Islet of Langerhans (tissue), 1 donor: ENCODE results near the gene ABCC1.

ENCODE experiments used
- FAIRE-seq: peaks from one replicate; lab custom pipeline; 2011; peaks lifted over from hg19 to GRCh38; lab: Jason Lieb, UNC

ABCC1 gene

DNA sequence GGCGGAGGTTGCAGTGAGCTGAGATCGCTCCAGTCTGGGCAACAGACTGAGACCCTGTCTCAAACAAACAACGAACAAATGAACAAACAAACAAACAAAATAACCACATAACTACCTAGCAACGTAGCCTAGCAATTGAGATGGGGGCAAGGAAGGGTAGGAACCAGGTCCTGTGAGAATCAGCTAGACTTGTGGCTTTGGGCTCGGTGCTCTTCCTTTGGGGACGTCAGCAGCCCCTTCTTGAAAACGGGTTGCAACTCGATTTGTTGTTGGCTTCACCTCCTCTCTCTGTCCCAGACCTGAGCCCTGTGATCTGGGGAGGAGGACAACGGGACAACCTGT is 72.2 kb downstream of the ABCC1 start:
- no peak for FAIRE-seq

DNA sequence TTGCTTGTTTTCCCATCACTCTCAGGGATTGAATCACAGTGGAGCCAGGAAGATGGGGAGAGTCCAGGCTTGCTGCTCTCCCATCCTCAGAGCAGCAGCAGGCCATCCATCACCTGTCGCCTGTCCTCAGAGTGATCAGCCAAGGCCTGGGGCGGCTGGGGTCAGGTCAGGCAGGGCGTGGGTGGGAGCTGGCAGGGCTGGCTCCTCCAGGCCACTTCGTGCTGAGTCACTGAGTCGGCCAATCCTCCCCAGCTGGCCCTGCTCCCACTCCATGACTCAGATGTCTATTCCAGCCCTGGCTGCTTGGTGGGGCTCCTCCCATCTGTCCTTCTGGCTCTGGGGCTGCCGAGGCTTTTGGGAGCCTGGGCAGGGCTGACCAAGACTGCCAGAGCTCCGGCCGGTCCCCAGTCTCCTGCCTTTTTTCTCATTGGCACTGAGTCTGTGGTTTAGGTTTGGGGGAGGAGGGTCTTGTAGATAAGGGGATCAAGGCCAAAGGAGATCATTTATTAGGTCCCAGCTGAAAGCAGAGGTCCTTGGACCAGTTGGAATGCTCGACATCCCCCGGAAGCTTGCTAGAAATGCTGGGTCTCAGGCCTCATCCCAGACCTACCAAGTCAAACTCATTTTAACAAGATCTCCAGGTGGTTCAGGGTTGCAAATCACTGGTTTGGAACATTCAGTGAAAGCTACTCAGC is 72.7 kb downstream of the ABCC1 start:
- no peak for FAIRE-seq

DNA sequence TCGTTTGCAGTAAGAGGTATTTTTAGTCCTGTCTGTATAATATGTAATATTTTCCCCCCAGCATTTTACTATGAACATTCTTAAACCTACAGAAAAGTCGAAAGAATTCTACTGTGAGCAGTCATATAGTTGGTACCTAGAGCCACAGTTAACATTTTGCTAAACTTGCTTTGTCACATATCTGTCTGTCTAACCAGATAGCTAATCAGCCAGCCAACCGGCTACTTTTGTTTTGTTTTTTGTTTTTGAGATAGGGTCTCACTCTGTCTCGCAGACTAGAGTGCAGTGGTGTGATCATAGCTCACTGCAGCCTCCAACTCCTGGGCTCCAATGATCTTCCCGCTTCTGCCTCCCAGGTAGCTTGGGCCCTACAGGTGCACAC is 73.3 kb downstream of the ABCC1 start:
- FAIRE-seq: no peak

DNA sequence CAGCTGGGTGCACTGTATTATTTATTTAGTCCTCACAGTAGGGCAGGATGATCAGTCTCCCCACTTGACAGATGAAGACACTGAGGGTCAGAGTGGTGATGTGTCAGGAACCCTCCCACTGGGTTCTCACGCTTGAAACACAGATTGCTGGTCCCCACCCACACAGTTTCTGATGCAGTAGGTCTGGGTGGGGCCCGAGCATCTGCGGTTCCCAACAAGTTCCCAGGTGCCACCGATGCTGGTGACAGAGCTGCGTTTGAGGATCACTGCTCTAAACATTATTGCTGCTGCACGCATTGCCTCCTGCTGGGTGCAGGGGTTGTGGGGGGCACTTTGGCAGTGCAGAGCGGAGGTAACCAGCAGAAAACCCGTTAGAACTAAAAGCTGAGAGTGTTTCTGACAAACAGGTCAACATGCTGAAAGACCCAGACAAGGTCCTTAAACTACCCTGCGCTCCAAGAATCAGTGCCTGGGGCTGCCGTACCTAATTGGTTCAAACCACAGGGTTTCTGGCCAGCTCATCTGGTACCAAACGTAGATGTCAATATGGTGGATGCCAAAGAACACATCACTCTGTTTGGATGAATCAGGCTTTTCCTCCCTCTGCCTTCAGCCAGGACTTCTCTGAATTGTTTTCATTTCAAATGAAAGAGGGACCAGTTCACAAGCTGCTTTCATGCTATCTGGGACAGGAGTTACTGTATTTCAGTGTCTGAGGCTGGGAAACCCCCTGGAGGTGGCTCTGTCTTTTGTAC is 76.0 kb downstream of the ABCC1 start:
- FAIRE-seq: no peak

DNA sequence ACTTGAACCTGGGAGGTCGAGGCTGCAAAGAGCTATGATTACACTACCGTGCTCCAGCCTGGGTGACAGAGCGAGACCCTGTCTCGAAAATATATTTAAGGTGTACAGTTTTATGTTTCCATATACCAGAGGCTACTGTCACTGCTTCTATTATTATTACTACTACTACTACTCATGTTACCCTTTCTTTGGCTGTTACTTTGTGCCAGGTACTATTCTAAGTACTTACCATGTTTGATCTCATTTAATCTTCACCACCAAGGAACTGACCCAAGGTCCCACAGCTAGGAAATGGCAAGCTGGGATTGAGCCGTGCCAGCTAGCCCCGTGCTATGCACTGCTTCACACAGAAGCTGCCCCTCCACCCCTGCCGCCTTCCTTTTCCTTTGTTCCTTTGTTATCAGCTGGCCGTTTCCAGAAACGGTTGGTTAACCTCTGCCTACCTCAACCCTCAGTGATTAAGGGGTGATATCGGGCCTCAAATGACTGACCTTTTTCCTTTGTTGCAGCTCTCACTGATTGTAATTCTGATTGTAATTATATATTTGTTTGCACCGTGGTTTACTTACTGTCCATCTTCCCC is 78.4 kb downstream of the ABCC1 start:
- FAIRE-seq: no peak

DNA sequence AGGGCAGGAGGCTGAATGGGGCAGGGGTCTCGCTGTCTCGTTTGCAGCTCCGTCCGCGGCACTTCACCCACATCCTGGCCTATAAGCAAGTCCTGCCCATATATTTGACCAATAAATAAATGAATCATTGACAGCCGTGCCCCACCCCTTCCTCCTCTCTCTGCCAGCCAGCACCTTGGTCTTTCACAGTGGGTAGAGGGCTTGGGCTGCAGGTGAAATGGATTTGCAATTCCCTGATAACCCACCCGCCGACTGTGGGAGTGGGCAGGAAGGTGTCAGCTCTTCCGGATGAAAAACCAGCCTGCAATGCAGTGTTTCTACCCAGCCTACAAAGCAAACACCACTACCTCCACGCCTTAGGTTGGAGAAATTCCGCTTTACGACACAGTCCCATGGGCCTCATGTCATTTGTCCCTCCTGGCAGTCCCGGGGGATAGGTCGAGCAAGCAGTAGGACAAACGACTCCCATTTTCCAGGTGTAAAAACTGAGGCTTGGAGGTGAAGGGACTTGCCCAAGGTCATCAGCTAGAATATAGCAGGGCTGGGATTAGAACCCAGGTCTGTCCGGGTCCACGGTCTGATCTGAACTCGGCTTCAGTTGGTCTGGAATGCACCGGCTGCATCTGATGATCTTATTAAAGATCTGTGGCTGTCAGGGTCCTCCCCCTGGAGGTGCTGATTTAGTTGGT is 79.0 kb downstream of the ABCC1 start:
- FAIRE-seq: no peak

DNA sequence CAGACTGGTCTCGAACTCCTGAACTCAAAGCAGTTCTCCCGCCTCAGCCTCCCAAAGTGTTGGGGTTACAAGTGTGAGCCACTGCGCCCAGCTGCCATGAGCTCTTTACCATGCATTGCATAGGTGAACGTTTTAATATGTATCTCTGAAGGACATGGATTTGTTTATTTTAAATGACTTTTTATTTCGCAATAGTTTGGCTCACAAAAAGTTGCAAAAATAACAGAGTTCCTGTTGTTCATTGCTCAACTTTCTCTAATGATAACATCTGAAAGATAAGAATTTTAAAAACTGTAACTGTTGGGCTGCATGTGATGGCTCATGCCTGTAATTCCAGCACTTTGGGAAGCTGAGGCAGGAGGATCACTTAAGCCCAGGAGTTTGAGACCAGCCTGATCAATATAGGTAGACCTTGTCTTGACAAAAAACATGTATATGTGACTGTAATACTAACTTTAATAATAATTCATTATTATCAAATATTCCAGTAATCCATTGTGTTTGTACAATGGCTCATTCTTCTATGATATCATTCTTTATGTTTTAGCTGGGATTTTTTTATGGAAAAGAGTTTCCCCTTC is 80.1 kb downstream of the ABCC1 start:
- FAIRE-seq: no peak

DNA sequence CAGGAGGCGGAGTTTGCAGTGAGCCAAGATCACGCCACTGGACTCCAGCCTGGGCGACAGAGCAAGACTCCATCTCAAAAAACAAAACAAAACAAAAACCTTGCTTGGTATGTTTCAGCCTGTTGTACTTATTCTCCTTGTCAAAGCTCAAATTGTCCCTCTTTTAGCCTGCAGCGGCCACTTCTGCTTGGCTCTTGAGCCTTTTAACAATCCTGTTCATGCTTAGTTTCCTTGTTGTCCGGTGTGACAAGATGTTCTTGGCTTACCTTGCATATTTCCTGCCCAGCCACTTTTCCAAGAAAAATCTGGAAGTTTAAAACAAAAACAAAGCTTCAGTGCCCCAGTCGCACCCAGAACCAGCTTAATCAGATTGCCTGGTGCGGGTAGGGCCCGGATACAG is 81.0 kb downstream of the ABCC1 start:
- no peak for FAIRE-seq

DNA sequence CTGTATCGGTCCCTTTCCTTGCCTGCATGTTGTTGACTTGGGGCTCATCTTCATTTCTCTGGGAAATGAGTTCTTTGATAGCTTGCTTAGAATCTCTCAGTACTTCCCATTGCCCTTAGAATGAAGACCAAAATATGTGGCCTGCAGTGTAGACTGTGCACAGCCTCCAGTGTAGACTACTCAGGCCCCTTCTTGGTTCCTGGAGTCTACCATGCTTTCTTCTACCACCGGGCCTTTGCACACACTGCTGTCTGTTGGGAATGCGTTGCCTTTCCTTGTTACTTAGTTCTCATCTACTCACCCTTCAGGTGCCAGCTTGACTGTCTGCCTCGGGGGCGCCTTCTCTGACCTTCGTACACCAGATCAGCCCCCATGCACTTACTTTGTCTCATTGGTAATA is 82.0 kb downstream of the ABCC1 start:
- no peak for FAIRE-seq

DNA sequence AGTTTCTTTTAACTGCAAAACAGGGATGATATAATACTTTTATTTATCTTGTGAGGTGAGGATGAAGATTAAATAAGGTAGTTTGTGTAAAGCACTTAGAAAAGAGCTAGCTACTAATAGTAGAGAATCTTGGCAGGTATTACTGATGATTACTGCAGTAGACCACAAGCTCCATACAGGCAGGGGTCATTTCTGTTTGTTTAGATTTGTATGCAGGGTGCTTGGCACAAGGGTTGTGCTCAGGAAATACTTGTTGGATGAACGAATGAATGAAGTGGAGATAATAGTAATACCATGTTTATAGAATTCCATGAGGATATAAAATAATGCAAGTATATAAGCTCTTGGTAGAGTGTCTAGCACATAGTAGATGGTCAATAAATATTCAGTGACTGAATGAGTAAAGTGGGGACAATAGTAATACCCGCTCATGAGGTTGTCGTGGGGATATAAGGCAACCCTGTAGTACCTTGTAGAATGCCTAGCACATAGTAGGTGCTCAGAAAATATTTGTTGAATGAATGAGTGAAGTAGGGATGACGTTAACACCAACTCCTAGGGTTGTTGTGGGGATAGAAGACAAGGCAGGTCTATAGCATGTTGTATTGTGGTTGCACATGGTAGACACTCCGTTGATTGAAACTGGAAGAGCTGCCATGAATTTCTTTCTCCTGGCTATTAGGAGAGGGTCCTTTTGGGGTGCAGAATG is 83.0 kb downstream of the ABCC1 start:
- no peak for FAIRE-seq

DNA sequence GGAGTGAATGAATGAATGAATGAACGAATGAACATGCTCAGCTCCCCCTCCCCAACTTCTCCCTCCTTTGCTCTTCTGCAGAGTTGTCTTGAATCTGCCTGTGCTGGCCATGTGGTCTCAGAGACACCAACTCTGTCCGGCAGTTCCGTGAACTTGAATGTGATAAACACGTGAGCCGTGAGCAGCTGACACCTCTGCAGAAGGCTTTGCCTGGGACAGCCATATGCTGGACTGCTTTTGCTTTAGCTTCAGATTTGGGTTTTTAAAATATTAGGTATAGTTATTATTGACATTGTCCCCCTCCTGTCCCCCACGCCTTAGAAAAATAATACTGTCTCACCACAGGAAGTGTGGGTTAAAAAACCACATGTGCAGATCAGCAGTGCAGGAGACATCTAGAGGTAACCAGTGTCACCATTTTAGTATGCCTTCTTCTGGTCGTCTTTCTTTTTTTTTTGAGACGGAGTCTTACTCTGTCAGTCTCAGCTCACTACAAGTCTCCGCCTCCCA is 83.8 kb downstream of the ABCC1 start:
- FAIRE-seq: no peak

DNA sequence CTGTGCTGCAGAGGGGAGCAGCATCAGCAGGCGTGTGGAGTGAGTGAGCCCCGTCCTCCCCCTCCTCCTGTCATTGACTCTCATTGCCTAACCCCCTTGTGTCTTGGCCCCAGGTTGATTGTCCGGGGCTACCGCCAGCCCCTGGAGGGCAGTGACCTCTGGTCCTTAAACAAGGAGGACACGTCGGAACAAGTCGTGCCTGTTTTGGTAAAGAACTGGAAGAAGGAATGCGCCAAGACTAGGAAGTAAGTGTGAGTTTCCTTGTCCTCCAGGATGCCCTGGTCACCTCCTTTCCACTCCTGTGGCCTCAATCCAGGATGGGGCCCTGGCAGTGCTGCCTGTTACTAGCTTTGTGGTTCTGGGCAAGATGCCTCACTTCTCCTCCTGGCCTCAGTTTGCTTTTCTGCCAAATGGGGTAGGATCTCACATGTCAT is 87.0 kb downstream of the ABCC1 start:
- no peak for FAIRE-seq

DNA sequence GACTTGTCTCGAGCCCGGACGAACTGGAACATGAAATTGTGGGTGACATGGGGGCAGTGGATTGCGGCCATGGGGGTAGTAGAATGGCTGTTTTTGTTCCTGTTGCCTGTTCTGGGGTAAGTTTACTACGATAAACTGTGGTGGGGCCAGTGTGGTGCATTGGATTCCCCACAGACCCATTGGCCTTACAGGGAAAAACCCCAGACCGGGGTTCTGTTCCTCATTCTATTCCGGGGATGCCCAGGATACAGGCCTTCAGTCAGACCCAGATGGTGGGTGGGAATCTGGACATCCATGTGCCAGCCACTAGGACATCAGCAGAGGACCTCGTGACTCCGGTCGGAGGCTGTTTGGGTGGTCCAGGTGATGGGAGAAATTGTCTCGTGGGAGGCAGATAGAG is 88.1 kb downstream of the ABCC1 start:
- FAIRE-seq: no peak

DNA sequence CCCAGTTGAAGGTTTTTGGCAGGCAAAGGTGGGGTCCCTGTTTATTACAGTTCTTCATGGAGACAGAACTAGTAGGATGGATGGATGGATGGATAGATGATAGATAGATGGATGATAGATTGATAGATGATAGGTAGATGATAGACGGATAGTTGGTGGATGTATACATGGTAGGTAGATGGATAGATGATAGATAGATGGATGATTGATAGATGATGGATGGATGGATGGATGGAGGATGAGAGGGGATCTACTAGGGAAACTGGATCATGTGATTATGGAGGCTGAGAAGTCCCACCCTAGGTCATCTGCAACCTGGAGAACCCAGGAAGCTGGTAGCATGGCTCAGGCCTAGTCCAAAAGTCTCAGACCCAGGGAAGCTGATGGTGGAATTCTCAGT is 88.6 kb downstream of the ABCC1 start:
- FAIRE-seq: no peak

DNA sequence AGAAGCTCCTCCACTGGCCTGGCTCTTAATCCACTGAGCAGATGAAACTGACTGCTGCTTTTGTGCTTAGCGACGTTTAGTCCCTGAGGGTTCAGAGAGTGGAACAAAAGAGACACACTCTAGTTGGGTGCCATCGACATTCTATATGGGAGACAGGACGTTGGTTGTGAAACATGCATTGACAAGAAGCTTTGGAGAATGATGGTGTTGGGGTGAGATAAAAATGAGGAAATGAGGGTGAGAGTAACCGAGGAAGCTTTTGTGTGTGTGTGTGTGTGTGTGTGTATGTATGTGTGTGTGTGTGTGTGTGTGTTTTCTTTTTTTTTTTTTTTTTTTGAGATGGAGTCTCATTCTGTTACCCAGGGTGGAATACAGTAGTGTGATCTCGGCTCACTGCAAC is 89.5 kb downstream of the ABCC1 start:
- FAIRE-seq: no peak

DNA sequence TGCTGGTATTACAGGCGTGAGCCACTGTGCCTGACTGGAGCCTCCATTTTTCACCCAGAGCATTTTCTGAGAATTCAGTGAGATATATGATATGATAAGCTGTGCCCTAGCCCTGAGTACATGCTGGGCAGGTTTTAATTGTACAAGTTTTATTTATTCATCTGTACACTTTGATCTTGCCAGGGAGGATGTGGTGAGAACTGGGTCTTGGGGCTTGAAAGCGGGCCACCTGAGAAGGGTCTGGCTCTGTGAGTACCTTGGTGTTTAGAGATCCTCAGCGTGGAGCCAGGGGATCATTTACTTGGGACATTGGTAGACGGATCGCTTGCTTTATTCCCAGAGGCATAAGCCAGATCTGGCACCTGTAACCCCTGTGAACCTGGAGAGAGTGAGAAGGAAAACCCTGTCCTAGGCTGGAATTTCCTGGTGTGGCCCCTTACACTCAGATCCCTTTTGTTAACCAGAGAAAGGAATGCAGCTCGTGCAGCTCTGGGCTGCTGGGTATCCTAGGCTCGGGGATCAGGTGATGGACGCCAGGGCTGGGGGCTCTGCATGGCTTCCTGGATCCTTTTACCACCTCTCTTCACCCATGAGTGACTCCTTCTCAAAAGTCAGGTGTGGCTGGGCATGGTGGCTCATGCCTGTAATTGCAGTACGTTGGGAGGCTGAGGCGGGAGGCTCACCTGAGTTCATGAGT is 91.9 kb downstream of the ABCC1 start:
- no peak for FAIRE-seq

DNA sequence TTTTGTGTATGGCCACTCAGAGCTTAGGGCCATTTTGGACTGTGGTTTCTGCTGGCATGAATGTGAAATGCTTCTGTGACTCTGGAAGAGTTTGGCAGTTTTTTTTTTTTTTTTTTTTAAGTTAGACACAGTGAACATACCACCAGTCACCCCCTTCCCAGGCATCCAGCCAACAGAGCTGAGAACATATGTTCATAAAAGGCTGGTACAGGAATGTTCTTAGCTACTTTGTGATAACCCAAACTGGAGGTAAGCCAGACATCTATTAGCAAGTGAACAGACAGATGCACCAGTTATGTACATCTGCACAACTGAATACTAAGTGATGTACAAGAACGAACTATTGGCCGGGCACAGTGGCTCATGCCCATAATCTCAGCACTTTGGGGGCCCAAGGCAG is 92.7 kb downstream of the ABCC1 start:
- FAIRE-seq: no peak

DNA sequence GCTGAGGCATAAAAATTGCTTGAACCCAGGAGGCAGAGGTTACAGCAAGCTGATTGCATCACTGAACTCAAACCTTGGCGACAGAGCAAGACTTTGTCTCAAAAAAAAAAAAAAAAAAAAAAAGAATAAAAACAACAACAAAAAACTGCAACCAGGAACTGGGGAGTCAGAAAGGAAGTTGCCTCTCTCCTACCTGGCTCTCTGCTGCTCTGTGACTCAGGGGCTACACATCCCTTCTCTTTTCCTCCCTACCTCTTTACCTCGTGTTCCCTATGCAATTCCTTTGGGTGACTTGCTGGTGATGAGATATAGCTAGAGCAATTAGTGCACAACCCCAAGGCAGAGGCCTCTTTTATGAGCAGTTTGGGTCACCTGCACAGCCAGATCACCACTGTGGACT is 95.9 kb downstream of the ABCC1 start:
- FAIRE-seq: no peak

DNA sequence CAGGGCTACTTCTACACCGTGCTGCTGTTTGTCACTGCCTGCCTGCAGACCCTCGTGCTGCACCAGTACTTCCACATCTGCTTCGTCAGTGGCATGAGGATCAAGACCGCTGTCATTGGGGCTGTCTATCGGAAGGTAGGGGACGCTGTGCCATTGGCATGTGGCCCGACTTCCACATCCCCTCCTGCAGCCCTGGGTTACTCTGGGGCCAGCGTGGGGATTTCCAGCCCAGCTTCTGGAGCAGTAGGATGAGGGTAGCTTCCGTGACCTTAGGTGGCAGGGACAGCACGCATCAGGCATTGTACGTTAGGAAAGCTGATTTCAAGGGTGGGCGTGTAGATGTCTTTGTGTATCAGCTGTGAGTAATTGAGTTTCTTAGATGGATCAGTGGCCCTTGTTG is 96.5 kb downstream of the ABCC1 start:
- FAIRE-seq: no peak

DNA sequence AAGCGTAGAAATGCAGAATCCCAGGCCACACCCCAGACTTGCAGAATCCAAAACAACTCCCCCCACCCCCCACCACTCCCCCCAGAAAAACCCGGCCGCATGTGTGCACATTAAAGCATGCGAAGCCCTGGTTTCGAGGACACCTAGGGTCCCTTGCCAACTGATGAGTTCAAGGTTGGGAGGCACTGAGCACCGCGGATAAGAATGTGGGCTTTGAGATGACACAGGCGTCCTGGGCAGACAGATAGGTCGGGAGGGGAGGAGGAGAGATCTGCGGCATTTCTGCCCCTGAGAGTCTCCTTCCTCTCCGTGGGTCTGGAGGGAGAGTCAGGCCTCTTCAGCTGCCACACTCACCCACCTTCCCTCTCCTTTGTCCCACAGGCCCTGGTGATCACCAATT is 98.3 kb downstream of the ABCC1 start:
- no peak for FAIRE-seq

DNA sequence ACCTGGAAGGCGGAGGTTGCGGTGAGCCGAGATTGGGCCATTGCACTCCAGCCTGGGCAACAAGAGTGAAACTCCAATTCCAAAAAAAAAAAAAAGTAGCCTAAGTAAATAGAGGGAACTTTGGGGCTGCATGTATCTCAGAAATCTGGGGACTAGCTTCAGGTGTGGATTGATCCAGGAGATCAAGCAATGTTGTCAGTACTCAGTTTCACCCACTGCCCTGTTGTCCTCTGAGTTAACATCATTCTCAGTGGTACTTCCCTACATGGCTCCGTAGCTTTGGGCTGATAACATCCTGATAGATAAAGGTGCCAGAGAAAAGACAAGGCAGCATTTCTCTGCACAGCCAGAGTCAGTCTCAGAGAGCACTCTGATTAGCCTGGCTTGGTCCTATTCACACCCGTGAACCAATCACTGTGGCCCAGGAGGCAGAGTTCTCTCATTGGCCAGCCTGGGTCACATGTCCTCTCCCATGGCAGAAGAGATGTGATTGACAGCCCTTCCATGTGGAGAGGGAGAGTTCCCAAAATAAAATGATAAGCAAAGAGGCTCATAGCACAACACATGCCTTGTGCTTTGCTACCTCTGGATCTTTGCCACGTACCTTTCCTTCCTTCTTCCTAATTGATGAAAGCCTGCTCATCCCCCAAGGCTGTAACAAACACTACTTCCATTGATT is 99.6 kb downstream of the ABCC1 start:
- no peak for FAIRE-seq
